RWPE1 (cell line): Measurements from ENCODE around the gene VPS36.
"Not testable (repeated sequence)": the region's sequence is repeated elsewhere in the genome, so short reads cannot be mapped to it uniquely, and the experiment has no call there.

Source experiments
- CTCF ChIA-PET: fragments of 350-600 bp; sonication (Branson Sonifier 250); formaldehyde crosslinking; extraction: SDS; loops from one replicate; lab custom pipeline; 2021; lab: Yijun Ruan, JAX
- POLR2A ChIA-PET: fragments of 400-600 bp; formaldehyde crosslinking; extraction: SDS; loops from one replicate; lab custom pipeline; 2020; ENCODE audit warnings: antibody characterized with exemption; ENCODE audit not compliant: low non-redundant PET; lab: Yijun Ruan, JAX
- DNase-seq: peaks from one replicate; pipeline ENCODE4 v3.0.0; 2012; ENCODE audit warnings: low spot score
- H3K27ac ChIP-seq: fragments of 450-650 bp; 2 replicates; pipeline ENCODE4 v1.5.1; 2017
- TF ChIP-seq, protein P1 (sequence below): fragments of 450-650 bp; conservative IDR thresholded peaks from 2 replicates; pipeline ENCODE4 v1.5.1; 2017; ENCODE audit warnings: low read depth, mild to moderate bottlenecking

VPS36 gene

DNA sequence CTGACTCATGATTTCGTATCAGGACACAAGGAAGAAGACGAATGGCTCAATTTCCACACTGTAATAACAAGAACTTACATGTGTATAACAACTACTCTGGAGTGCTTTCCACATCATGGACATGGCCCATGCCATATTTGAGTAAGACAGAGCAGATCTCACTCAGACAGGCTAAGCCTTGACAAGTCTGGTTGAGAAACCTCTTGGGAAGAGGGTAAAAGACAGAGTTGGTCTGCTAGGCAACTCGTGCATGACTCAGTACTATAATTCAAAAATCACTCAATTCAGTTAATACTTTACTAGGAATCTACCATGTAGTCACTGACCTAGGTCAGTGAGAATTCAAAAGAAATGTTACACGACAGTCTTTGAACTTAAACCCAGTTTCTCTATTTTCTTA, 38.8 kb downstream of the VPS36 start:
- TF ChIP-seq, protein P1, sequence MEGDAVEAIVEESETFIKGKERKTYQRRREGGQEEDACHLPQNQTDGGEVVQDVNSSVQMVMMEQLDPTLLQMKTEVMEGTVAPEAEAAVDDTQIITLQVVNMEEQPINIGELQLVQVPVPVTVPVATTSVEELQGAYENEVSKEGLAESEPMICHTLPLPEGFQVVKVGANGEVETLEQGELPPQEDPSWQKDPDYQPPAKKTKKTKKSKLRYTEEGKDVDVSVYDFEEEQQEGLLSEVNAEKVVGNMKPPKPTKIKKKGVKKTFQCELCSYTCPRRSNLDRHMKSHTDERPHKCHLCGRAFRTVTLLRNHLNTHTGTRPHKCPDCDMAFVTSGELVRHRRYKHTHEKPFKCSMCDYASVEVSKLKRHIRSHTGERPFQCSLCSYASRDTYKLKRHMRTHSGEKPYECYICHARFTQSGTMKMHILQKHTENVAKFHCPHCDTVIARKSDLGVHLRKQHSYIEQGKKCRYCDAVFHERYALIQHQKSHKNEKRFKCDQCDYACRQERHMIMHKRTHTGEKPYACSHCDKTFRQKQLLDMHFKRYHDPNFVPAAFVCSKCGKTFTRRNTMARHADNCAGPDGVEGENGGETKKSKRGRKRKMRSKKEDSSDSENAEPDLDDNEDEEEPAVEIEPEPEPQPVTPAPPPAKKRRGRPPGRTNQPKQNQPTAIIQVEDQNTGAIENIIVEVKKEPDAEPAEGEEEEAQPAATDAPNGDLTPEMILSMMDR, result no peak
- DNase-seq, result peak; percentile 65
- H3K27ac ChIP-seq, result peak overlapping the region; percentile 95
- ChIA-PET POLR2A (interaction anchor here (0.7 kb wide), 1 partner anchor 217 kb away, joined by 3 read pairs; no protein-coding TSS in a partner anchor), CTCF (interaction anchor here (1.3 kb wide), 1 partner anchor 39 kb away, joined by 4 read pairs; the partner anchor contains the start of gene VPS36)

GRCh38 chr13:52408071-52408658, 42.3 kb downstream of the VPS36 start:
- DNase-seq, POLR2A ChIA-PET: not testable (repeated sequence)
- peak overlapping the region; percentile 58 for H3K27ac ChIP-seq
- CTCF ChIA-PET, result interaction anchor here (1.0 kb wide), 1 partner anchor 43 kb away, joined by 3 read pairs; no protein-coding TSS in a partner anchor

GRCh38 chr13:52407436-52407835, 43.0 kb downstream of the VPS36 start:
- POLR2A ChIA-PET, DNase-seq: not testable (repeated sequence)
- H3K27ac ChIP-seq, result peak overlapping the region; percentile 58
- CTCF ChIA-PET, result interaction anchor here (0.8 to 1.0 kb wide), 2 partner anchors 9 to 43 kb away, joined by 3 to 4 read pairs; no protein-coding TSS in a partner anchor

DNA sequence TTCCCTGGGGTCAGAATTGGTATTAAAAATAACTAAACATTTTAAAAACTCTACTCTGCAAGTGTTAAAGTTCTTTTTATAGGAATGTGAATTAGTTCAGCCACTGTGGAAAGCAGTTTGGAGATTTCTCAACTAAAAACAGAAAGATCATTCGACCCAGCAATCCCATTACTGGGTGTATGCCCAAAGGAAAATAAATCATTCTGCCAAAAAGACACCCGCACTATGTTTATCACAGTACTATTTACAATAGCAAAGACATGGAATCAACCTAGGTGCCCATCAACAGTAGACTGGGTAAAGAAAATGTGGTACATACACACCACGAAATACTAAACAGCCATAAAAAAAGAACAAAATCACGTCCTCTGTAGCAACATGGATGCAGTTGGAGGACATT, 43.8 kb downstream of the VPS36 start:
- H3K27ac ChIP-seq, result peak overlapping the region; percentile 90
- ChIA-PET POLR2A (no interaction called here), CTCF (interaction anchor here (0.8 kb wide), 1 partner anchor 10 kb away, joined by 4 read pairs; no protein-coding TSS in a partner anchor)
- TF ChIP-seq, protein P1, result no peak
- no peak for DNase-seq

- TF ChIP-seq, protein P1, result no peak
- ChIA-PET CTCF (interaction anchor here (1.6 to 2.5 kb wide), 2 partner anchors 42 to 44 kb away, joined by 3 to 11 read pairs; partner anchors contain the start of gene VPS36), POLR2A (no interaction called here)
- H3K27ac ChIP-seq, result peak within 1 kb of the TSS; percentile 90
- DNase-seq, result peak; percentile 44
Measured at GRCh38 chr13:52405767-52406494, 44.5 kb downstream of the VPS36 start, which contains the start of gene THSD1. Gene THSD1 (minus strand): TSS chr13:52406172. CDS start chr13:52402600, 3,572 bp downstream.

- POLR2A ChIA-PET, result no interaction called here
- peak overlapping the region; percentile 90 for H3K27ac ChIP-seq
- TF ChIP-seq, protein P1, result no peak
- CTCF ChIA-PET, result interaction anchor here (1.6 to 2.5 kb wide), 2 partner anchors 42 to 45 kb away, joined by 3 to 11 read pairs; partner anchors contain the start of gene VPS36
- DNase-seq, result peak; percentile 26
Measured at GRCh38 chr13:52405369-52405766, 45.1 kb downstream of the VPS36 start.

DNA sequence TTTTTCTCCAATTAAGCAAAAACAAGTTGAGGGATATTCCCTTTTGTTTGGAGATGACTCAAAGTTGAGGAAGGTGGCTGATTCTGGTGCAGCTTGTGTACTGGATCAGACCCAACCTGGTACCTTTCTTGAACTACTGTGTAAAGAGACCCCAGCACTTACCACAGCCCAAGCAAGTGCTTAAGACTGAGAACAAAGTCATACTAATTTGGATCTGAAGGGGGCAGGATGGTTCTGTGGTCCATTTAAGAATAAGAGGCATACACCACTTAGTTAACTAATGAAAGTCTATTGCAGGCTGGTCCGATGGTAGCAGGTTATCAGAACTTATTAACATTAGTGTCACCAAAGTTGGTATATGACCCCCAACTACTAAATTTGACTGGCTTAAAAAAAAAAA, 50.7 kb downstream of the VPS36 start:
- ChIA-PET CTCF (no interaction called here), POLR2A (no interaction called here)
- DNase-seq, result no peak

More for the DNA sequence above, 50.7 kb downstream of the VPS36 start:
- TF ChIP-seq, protein P1, result no peak
- H3K27ac ChIP-seq, result no peak overlapping the region
